Bronchus fibroblast of lung (primary cell): ENCODE data around the gene HGF. TPM values are rescaled to one million over a fixed set of nuclear protein-coding genes. Genes with fewer than 3 reads are reported as not detected.

ENCODE experiments used
- total RNA-seq: library from RNA; depleted of rRNA; stranded (reverse); fragments of >200 nt; gene quantifications from 2 replicates; pipeline ENCODE4 v1.2.3, GENCODE V29; 2015

HGF gene
- total RNA-seq = 30.3 and 35.1 TPM in 2 replicates

DNA sequence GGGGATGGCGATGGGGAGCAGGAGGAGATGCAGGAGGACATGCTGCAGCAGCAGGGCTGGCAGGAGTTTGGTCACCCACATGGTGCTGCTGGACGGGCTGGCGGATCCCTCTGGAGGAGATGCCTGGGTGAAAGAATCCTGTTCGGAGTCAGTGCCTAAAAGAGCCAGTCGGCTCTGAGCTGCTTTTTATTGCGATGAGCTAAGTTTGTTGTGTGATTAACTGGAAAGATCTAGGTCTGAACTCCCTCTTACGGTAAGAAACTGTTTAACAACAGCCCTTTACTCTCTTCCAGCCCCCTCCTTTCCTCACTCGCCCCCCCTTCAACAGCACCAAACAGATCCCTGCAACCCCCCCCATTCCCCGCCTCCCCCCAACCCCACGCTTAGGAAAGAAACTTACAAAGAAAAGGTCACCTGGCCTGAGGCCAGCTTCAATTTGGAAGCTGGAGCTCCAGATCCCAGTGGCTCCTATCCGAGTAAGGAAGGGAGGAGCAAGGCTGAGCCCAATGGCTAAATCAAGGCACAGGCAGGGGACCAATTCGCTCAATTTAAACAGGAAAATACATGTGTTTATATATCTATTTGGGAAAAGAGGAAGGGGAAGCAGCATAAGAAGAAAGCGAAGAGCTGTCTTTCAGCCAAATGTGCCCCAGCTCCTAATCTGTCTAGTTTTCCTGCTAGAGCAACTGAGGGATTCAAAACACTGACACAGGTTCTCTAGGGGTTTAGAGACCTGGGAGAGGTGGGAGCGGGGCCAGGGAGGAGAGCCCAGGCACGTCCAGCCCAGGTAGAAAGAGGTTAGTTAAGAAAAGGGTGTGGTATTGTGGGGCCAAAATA lies at the start of gene HGF:
Gene HGF, minus strand, starts transcription at position 157 of the 837 bp plus-strand sequence. Its CDS starts 76 bp downstream, at position 81.

